ENCODE results near the gene NOC4L. TPM values are rescaled to one million over a fixed set of nuclear protein-coding genes. Genes with fewer than 3 reads are reported as not detected.
A peak's percentile ranks its signal among the peaks of the same experiment; 100 is the strongest.

The NOC4L gene
- total and polyA plus RNA-seq, 11 donors, result 7.9 to 21.1 (median 10.3) TPM

- intact Hi-C loops (cut with DNase I), result loop anchor here in 8 of 10 donors (5.0 to 10.0 kb wide), 6 partner anchors 264 to 794 kb away; partner anchors contain the start of genes P2RX2 (in 4 of the 8) and LRCOL1 (in 3 of the 8)
- Histone ChIP-seq H3K9me3 (no peaks in the 10 kb centered on the region), H3K27ac (no peak overlapping the region), H3K4me3 (no peak overlapping the region), H3K4me1 (peaks cover 0 to 12% (median 5%) of the 10 kb centered on the region in 12 donors), H3K27me3 (no peaks in the 10 kb centered on the region), H3K36me3 (peaks cover 0 to 37% (median 4%) of the 10 kb centered on the region in 9 donors)
- ATAC-seq (no peak), DNase-seq (peak in 1 of 5 donors; percentile 16)
- WGBS, 4 donors, result 92 to 100% (median 96%) methylated on average over 4 to 6 of the region's 6 CpGs
- TF ChIP-seq CTCF (IDR thresholded peaks at IDR 0.05) (no peak), POLR2A (IDR thresholded peaks at IDR 0.05) (no peak)
Measured at GRCh38 chr12:132150780-132151144, 6.5 kb downstream of the NOC4L start.

DNA sequence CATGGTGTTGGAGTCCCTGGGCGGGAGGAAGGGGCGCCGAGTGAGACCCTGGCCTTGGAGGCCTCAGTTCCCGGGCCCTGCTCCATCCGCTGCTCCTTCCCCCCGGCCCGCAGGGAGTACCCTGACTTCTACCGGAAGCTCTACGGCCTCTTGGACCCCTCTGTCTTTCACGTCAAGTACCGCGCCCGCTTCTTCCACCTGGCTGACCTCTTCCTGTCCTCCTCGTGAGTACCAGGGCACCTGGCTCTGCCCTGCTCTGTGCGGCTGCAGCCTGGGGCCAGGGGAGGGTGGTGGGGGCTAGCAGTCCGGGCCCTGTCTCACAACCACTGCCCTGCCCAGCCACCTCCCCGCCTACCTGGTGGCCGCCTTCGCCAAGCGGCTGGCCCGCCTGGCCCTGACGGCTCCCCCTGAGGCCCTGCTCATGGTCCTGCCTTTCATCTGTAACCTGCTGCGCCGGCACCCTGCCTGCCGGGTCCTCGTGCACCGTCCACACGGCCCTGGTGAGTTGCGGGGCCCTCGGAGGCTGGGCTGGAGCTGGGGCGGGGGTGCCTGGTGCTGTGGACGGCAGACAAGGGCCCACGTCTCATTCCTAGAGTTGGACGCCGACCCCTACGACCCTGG is 7.0 kb downstream of the NOC4L start:
- ATAC-seq, result no peak

DNA sequence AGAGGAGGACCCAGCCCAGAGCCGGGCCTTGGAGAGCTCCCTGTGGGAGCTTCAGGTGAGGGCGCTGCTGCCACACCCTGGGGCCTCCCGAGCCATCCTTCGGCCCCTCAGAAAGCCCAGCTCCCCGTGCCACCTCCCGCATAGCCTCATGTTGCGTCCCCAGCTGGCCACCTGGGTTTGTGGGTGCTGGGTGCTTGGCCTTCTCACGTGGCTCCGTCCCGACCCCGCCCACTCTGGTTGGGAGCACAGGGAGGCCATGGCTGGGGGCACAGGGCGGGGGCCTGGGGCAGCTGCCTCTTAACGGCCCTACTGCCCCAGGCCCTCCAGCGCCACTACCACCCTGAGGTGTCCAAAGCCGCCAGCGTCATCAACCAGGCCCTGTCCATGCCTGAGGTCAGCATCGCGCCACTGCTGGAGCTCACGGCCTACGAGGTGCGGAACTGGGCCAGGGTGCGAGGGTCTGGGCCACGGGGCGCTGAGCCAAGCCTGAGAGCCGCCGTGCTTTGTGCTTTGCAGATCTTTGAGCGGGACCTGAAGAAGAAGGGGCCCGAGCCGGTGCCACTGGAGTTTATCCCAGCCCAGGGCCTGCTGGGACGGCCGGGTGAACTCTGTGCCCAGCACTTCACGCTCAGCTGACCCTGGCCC is 7.6 kb downstream of the NOC4L start:
- no peaks in the 10 kb centered on the region for H3K27me3 ChIP-seq
- TF ChIP-seq CTCF (IDR thresholded peaks at IDR 0.05), result no peak
- TF ChIP-seq POLR2A (IDR thresholded peaks at IDR 0.05), result no peak
- WGBS, 4 donors, result 91 to 93% (median 92%) methylated on average over 21 to 32 of the region's 32 CpGs
- no peaks in the 10 kb centered on the region for H3K9me3 ChIP-seq
- DNase-seq, result peak in 3 of 5 donors; percentile 14 to 60 (median 26)
- no peak overlapping the region for H3K27ac ChIP-seq
- no peak overlapping the region for H3K4me3 ChIP-seq
- peaks cover 0 to 37% (median 4%) of the 10 kb centered on the region in 9 donors for H3K36me3 ChIP-seq
- no peak for ATAC-seq
- intact Hi-C loops (cut with DNase I), result loop anchor here in 8 of 10 donors (5.0 to 10.0 kb wide), 6 partner anchors 263 to 793 kb away; partner anchors contain the start of genes P2RX2 (in 4 of the 8) and LRCOL1 (in 3 of the 8)
- H3K4me1 ChIP-seq, result peaks cover 0 to 12% (median 4%) of the 10 kb centered on the region in 12 donors

More for the DNA sequence above, 7.0 kb downstream of the NOC4L start:
- no peak overlapping the region for H3K27ac ChIP-seq
- WGBS, 4 donors, result 94 to 97% (median 95%) methylated on average over 20 to 36 of the region's 36 CpGs
- H3K4me3 ChIP-seq, result no peak overlapping the region
- TF ChIP-seq POLR2A (IDR thresholded peaks at IDR 0.05), result no peak
- no peak for TF ChIP-seq CTCF (IDR thresholded peaks at IDR 0.05)
- DNase-seq, result peak in 2 of 5 donors; percentile 24 to 57
- intact Hi-C loops (cut with DNase I), result loop anchor here in 8 of 10 donors (5.0 to 10.0 kb wide), 6 partner anchors 264 to 794 kb away; partner anchors contain the start of genes P2RX2 (in 4 of the 8) and LRCOL1 (in 3 of the 8)
- H3K4me1 ChIP-seq, result peaks cover 0 to 12% (median 4%) of the 10 kb centered on the region in 12 donors
- no peaks in the 10 kb centered on the region for H3K27me3 ChIP-seq
- H3K9me3 ChIP-seq, result no peaks in the 10 kb centered on the region
- peaks cover 0 to 37% (median 4%) of the 10 kb centered on the region in 9 donors for H3K36me3 ChIP-seq

GRCh38 chr12:132152411-132152821 is 8.2 kb downstream of the NOC4L start:
- Histone ChIP-seq H3K27ac (no peak overlapping the region), H3K36me3 (peaks cover 0 to 32% (median 4%) of the 10 kb centered on the region in 9 donors), H3K4me1 (peaks cover 0 to 12% (median 4%) of the 10 kb centered on the region in 12 donors), H3K4me3 (no peak overlapping the region), H3K9me3 (no peaks in the 10 kb centered on the region), H3K27me3 (no peaks in the 10 kb centered on the region)
- ATAC-seq (no peak), DNase-seq (peak in 1 of 5 donors; percentile 17)
- intact Hi-C loops (cut with DNase I), result loop anchor here in 8 of 10 donors (5.0 to 10.0 kb wide), 6 partner anchors 262 to 792 kb away; partner anchors contain the start of genes P2RX2 (in 4 of the 8) and LRCOL1 (in 3 of the 8)
- no peak for TF ChIP-seq CTCF (IDR thresholded peaks at IDR 0.05)
- no peak for TF ChIP-seq POLR2A (IDR thresholded peaks at IDR 0.05)
- 93 to 95% (median 94%) methylated on average over 9 of the region's 9 CpGs for WGBS, 4 donors
